WTC11 (cell line): Measurements from ENCODE around the gene KRT10. TPM values are rescaled to one million over a fixed set of nuclear protein-coding genes. Genes with fewer than 3 reads are reported as not detected.

Source experiments
- ATAC-seq: fragments of 200-7000 bp; cut with Tn5 transposase; 2 replicates; pipeline ENCODE4 v1.10.0; 2021; ENCODE audit warnings: mild to moderate bottlenecking, moderate library complexity
- CTCF ChIA-PET: fragments of 300-600 bp; sonication (Branson Sonifier 250); formaldehyde crosslinking; loops from one replicate; lab custom pipeline; 2021; ENCODE audit warnings: antibody characterized with exemption; lab: Charles Lee
- POLR2A ChIA-PET: fragments of 350-600 bp; sonication (Branson Sonifier 250); formaldehyde crosslinking; loops from one replicate; lab custom pipeline; 2021; ENCODE audit warnings: antibody characterized with exemption; lab: Charles Lee
- DNase-seq: peaks from one replicate; pipeline ENCODE4 v3.0.0; 2021; ENCODE audit warnings: low spot score
- H3K27ac Mint-ChIP-seq: 2 replicates; pipeline ENCODE4 v1.8.0; 2021; ENCODE audit warnings: mixed read lengths
- H3K27me3 Mint-ChIP-seq: 2 replicates; pipeline ENCODE4 v1.8.0; 2021; ENCODE audit warnings: low read depth, mild to moderate bottlenecking, moderate library complexity, mixed read lengths
- H3K36me3 Mint-ChIP-seq: 2 replicates; pipeline ENCODE4 v1.8.0; 2021; ENCODE audit warnings: mixed read lengths
- H3K4me1 Mint-ChIP-seq: 2 replicates; pipeline ENCODE4 v1.8.0; 2022; ENCODE audit warnings: mixed read lengths
- H3K4me3 Mint-ChIP-seq: 2 replicates; pipeline ENCODE4 v1.8.0; 2021; ENCODE audit warnings: mild to moderate bottlenecking, moderate library complexity, mixed read lengths
- H3K9me3 Mint-ChIP-seq: 2 replicates; pipeline ENCODE4 v1.8.0; 2021; ENCODE audit warnings: mixed read lengths
- AFF4 ChIP-seq: sonication (generic); formaldehyde crosslinking; IDR thresholded peaks from 2 replicates; pipeline ENCODE4 v1.8.1; 2023; ENCODE audit warnings: mild to moderate bottlenecking, missing genetic modification reagents, borderline replicate concordance
- ATF1 ChIP-seq: sonication (generic); formaldehyde crosslinking; IDR thresholded peaks from 2 replicates; pipeline ENCODE4 v1.8.1; 2023; ENCODE audit warnings: mild to moderate bottlenecking, moderate library complexity, missing genetic modification reagents
- CBFB ChIP-seq: sonication (generic); formaldehyde crosslinking; IDR thresholded peaks from 2 replicates; pipeline ENCODE4 v1.8.1; 2022; ENCODE audit warnings: mild to moderate bottlenecking, low read depth, missing genetic modification reagents
- CREM ChIP-seq: sonication (generic); formaldehyde crosslinking; IDR thresholded peaks from 2 replicates; pipeline ENCODE4 v1.8.1; 2022; ENCODE audit warnings: mild to moderate bottlenecking, missing genetic modification reagents, moderate library complexity
- FOXJ3 ChIP-seq: sonication (generic); formaldehyde crosslinking; IDR thresholded peaks from 2 replicates; pipeline ENCODE4 v1.9.0; 2021; ENCODE audit warnings: missing genetic modification reagents, mild to moderate bottlenecking, borderline replicate concordance
- HMGA2 ChIP-seq: fragments of 250-450 bp; sonication (Bioruptor Pico); IDR thresholded peaks from 2 replicates; pipeline ENCODE4 v1.4.0; 2021; ENCODE audit warnings: mild to moderate bottlenecking, moderate library complexity
- HMGXB4 ChIP-seq: sonication (generic); formaldehyde crosslinking; IDR thresholded peaks from 2 replicates; pipeline ENCODE4 v1.8.1; 2023; ENCODE audit warnings: mild to moderate bottlenecking, moderate library complexity, missing genetic modification reagents
- NFYB ChIP-seq: sonication (generic); formaldehyde crosslinking; conservative IDR thresholded peaks from 2 replicates; pipeline ENCODE4 v1.8.0; 2022; ENCODE audit warnings: low read depth, missing genetic modification reagents
- PRRX2 ChIP-seq: fragments of 250-450 bp; sonication (Bioruptor Pico); IDR thresholded peaks from 2 replicates; pipeline ENCODE4 v1.8.0; 2021; ENCODE audit warnings: mild to moderate bottlenecking
- ZNF232 ChIP-seq: sonication (generic); formaldehyde crosslinking; IDR thresholded peaks from 2 replicates; pipeline ENCODE4 v1.8.0; 2022; ENCODE audit warnings: mild to moderate bottlenecking, missing genetic modification reagents
- ZNF317 ChIP-seq: sonication (generic); formaldehyde crosslinking; IDR thresholded peaks from 2 replicates; pipeline ENCODE4 v1.8.1; 2023; ENCODE audit warnings: low read depth, mild to moderate bottlenecking, moderate library complexity, missing genetic modification reagents, borderline replicate concordance
- total RNA-seq: library from RNA; stranded (reverse); gene quantifications from 3 replicates; pipeline ENCODE4 v1.2.3, GENCODE V29; 2021
- TF ChIP-seq, protein P1 (sequence below): sonication (generic); formaldehyde crosslinking; IDR thresholded peaks from 2 replicates; pipeline ENCODE4 v1.8.0; 2022; ENCODE audit warnings: mild to moderate bottlenecking, missing genetic modification reagents

KRT10 gene
- total RNA-seq, 1 experiment from 2014 or later: 23.2 TPM

DNA sequence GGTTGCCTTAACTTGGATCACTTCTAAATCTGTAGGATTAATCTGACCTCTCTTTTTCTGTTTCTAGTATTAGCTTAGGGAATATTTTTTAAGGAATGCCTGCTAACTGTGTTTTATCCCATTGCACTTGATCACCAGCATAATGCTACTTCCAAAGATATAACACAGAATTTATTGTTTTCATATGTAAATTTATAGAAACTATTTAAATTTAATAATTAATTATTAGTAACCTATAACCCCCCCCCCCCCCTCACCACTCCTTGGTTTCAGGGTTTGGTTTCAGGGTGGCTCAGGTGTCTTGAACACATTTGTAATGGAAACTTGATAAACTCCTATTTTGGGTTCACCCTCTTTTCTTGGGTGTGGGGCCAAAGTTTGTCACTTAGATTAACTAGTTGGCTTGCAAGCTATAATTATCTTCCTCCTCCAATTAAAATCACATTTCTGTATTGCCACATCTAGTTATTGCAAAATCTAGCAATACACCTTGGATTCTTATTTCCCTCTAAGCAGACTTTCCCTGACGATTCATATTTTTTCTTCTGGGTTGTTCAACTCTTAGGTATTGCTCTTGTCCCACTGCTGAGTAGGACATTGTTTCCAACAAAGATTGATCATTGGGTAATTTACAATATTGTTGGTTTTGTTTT, 26.3 kb upstream of the KRT10 start (continued):
- TF ChIP-seq FOXJ3 (CRISPR knock-in tag) (no peak), ZNF317 (CRISPR knock-in tag) (no peak), CREM (CRISPR knock-in tag) (no peak)

DNA sequence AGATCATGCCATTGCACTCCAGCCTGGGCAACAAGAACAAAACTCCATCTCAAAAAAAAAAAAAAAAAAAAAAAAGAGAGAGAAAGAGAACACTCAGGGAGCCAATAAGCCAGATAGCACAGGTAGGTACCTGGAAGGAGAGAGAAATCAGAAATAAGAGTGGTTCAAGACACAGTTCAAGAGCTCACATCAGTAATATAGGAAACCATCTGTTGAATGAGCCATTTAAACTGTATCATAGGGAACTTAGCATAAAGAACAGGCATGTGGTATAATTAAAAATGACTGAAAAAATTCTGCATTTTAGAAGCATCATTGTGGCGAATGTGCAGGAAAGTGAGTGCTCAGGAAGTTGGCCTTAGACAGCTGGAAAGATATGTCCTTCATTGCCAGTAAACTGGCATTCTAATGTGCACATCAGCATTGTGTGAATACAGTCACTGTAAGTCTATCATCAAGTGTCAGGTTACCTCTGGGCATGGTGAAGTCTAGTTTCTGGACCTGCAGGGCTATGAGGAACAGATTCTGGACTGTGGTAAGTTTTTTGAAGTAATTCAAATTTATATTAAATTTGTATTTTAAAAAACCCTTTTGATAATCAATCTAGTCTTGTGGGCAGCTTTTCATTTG, 24.2 kb upstream of the KRT10 start:
- TF ChIP-seq ATF1 (CRISPR knock-in tag) (no peak), ZNF232 (CRISPR knock-in tag) (no peak), HMGA2 (CRISPR knock-in tag) (no peak), NFYB (CRISPR knock-in tag) (no peak), PRRX2 (CRISPR knock-in tag) (no peak), HMGXB4 (CRISPR knock-in tag) (no peak)
- TF ChIP-seq, protein P1, sequence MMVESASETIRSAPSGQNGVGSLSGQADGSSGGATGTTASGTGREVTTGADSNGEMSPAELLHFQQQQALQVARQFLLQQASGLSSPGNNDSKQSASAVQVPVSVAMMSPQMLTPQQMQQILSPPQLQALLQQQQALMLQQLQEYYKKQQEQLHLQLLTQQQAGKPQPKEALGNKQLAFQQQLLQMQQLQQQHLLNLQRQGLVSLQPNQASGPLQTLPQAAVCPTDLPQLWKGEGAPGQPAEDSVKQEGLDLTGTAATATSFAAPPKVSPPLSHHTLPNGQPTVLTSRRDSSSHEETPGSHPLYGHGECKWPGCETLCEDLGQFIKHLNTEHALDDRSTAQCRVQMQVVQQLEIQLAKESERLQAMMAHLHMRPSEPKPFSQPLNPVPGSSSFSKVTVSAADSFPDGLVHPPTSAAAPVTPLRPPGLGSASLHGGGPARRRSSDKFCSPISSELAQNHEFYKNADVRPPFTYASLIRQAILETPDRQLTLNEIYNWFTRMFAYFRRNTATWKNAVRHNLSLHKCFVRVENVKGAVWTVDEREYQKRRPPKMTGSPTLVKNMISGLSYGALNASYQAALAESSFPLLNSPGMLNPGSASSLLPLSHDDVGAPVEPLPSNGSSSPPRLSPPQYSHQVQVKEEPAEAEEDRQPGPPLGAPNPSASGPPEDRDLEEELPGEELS: no peak
- H3K36me3 Mint-ChIP-seq: no peaks in the 10 kb centered on the region
- H3K9me3 Mint-ChIP-seq: no peaks in the 10 kb centered on the region
- ATAC-seq: no peak
- H3K27me3 Mint-ChIP-seq: peaks cover 45% of the 10 kb centered on the region
- POLR2A ChIA-PET: no interaction called here
- CTCF ChIA-PET: interaction anchor here (1.0 to 1.5 kb wide), 2 partner anchors 702 to 802 kb away, joined by 3 read pairs; no protein-coding TSS in a partner anchor
- H3K4me1 Mint-ChIP-seq: peaks cover under 1% of the 10 kb centered on the region; the same call in 1 of the 2 replicates
- no peak for DNase-seq
- no peak overlapping the region for H3K4me3 Mint-ChIP-seq
- no peak overlapping the region for H3K27ac Mint-ChIP-seq

DNA sequence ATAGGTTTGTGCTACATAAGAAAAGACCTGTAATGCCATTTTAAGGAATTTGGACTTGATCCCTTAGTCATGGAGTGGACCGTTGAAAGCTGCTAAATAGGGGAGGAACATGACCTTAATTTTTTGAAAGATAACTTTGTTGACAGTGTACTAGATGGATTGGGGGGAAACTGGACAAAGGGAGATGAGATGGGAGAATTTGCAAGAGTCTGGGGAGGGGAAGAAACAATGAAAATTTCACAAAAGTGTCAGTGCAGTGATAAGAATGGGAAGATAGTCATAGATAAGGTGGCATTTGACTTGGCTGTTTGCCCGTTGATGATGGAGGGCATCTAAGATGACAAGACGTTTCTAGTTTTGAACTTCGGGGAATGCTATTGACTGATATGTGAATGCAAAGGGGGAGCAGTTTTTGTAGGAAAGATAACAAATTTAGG, 22.3 kb upstream of the KRT10 start:
- no peak overlapping the region for H3K4me3 Mint-ChIP-seq
- CTCF ChIA-PET: interaction anchor here (1.2 kb wide), 1 partner anchor 229 kb away, joined by 4 read pairs; no protein-coding TSS in a partner anchor
- ATAC-seq: no peak

More for the DNA sequence above, 22.3 kb upstream of the KRT10 start:
- POLR2A ChIA-PET: no interaction called here
- no peak for DNase-seq
- H3K4me1 Mint-ChIP-seq: no peaks in the 10 kb centered on the region
- H3K9me3 Mint-ChIP-seq: no peaks in the 10 kb centered on the region
- H3K27ac Mint-ChIP-seq: no peak overlapping the region
- peaks cover 64% of the 10 kb centered on the region for H3K27me3 Mint-ChIP-seq
- no peak for TF ChIP-seq AFF4
- TF ChIP-seq CBFB: no peak
- H3K36me3 Mint-ChIP-seq: no peaks in the 10 kb centered on the region
